ENCODE data around the gene ARID3B. TPM values are rescaled to one million over a fixed set of nuclear protein-coding genes. Genes with fewer than 3 reads are reported as not detected.

The ARID3B gene
- total RNA-seq, 4 donors from 2014 or later = 6.7 to 12.3 (median 8.4) TPM

DNA sequence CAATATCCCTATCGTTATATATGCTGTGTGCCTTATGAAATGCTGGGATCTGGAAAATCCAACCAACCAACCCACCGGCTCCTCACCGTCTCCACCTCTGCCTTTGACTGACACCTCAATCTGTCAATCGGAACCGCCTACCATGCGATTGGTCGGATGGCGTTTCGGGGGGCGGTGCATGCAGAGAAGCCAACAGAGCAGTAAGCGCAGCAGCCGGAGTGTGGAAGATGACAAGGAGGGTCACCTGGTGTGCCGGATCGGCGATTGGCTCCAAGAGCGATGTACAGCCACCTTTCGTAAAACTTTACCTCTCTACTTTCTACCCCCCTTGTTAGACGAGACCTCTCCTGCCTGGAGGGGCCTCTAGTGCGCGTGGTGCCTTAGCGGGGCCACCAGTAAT lies 80.9 kb downstream of the ARID3B start:
- 91% methylated on average over 21 of the region's 21 CpGs for WGBS
- no peak for DNase-seq (ENCODE audit: low spot score in 2 of 2)
- H3K4me1 ChIP-seq = peaks cover 38% of the 10 kb centered on the region
- H3K36me3 ChIP-seq = peaks cover 81% of the 10 kb centered on the region
- no peaks in the 10 kb centered on the region for H3K27me3 ChIP-seq
- H3K9me3 ChIP-seq = no peaks in the 10 kb centered on the region
- no peak overlapping the region for H3K4me3 ChIP-seq
- H3K27ac ChIP-seq = no peak overlapping the region
- TF ChIP-seq POLR2A (IDR thresholded peaks at IDR 0.05) = no peak
- TF ChIP-seq EP300 (IDR thresholded peaks at IDR 0.05) = no peak
- no peak for TF ChIP-seq CTCF (IDR thresholded peaks at IDR 0.05)
- no peak for TF ChIP-seq POLR2AphosphoS5 (IDR thresholded peaks at IDR 0.05)

- TF ChIP-seq CTCF (IDR thresholded peaks at IDR 0.05) (no peak), POLR2A (IDR thresholded peaks at IDR 0.05) (no peak), EP300 (IDR thresholded peaks at IDR 0.05) (no peak), POLR2AphosphoS5 (IDR thresholded peaks at IDR 0.05) (no peak)
- H3K4me3 ChIP-seq = no peak overlapping the region
- 75% methylated on average over 3 of the region's 3 CpGs for WGBS
- H3K36me3 ChIP-seq = peaks cover 90% of the 10 kb centered on the region
- no peaks in the 10 kb centered on the region for H3K27me3 ChIP-seq
- no peak overlapping the region for H3K27ac ChIP-seq
- H3K4me1 ChIP-seq = peaks cover 30% of the 10 kb centered on the region
- no peak for DNase-seq (ENCODE audit: low spot score in 2 of 2)
- no peaks in the 10 kb centered on the region for H3K9me3 ChIP-seq
Observed at GRCh38 chr15:74622758-74623157, 81.7 kb downstream of the ARID3B start.

GRCh38 chr15:74624020-74624602 lies 83.1 kb downstream of the ARID3B start:
- WGBS = 69% methylated on average over 6 of the region's 7 CpGs
- H3K9me3 ChIP-seq = no peaks in the 10 kb centered on the region
- no peak overlapping the region for H3K27ac ChIP-seq

GRCh38 chr15:74625693-74626092 lies 84.7 kb downstream of the ARID3B start:
- peaks cover 100% of the 10 kb centered on the region for H3K36me3 ChIP-seq
- H3K27ac ChIP-seq = no peak overlapping the region

More at GRCh38 chr15:74624020-74624602, 83.1 kb downstream of the ARID3B start:
- Histone ChIP-seq H3K4me1 (peaks cover 16% of the 10 kb centered on the region), H3K4me3 (no peak overlapping the region), H3K27me3 (no peaks in the 10 kb centered on the region), H3K36me3 (peaks cover 100% of the 10 kb centered on the region)
- DNase-seq (ENCODE audit: low spot score in 2 of 2) = peak in 1 of 2 donors; percentile 63
- TF ChIP-seq POLR2A (IDR thresholded peaks at IDR 0.05) (no peak), CTCF (IDR thresholded peaks at IDR 0.05) (no peak), POLR2AphosphoS5 (IDR thresholded peaks at IDR 0.05) (no peak), EP300 (IDR thresholded peaks at IDR 0.05) (no peak)

More at GRCh38 chr15:74625693-74626092, 84.7 kb downstream of the ARID3B start:
- DNase-seq (ENCODE audit: low spot score in 2 of 2) = peak in 1 of 2 donors; percentile 67
- Histone ChIP-seq H3K4me3 (no peak overlapping the region), H3K9me3 (no peaks in the 10 kb centered on the region), H3K4me1 (peaks cover 10% of the 10 kb centered on the region), H3K27me3 (no peaks in the 10 kb centered on the region)
- TF ChIP-seq POLR2AphosphoS5 (IDR thresholded peaks at IDR 0.05) (no peak), CTCF (IDR thresholded peaks at IDR 0.05) (no peak), EP300 (IDR thresholded peaks at IDR 0.05) (no peak), POLR2A (IDR thresholded peaks at IDR 0.05) (no peak)
- WGBS = 88% methylated on average over 6 of the region's 6 CpGs

All from suprapubic skin (tissue), 4 donors.